ENCODE measurements around the gene SNX25.
A peak's percentile ranks its signal among the peaks of the same experiment; 100 is the strongest.
"Not testable (repeated sequence)": the region's sequence is repeated elsewhere in the genome, so short reads cannot be mapped to it uniquely, and the experiment has no call there.

Gene SNX25

DNA sequence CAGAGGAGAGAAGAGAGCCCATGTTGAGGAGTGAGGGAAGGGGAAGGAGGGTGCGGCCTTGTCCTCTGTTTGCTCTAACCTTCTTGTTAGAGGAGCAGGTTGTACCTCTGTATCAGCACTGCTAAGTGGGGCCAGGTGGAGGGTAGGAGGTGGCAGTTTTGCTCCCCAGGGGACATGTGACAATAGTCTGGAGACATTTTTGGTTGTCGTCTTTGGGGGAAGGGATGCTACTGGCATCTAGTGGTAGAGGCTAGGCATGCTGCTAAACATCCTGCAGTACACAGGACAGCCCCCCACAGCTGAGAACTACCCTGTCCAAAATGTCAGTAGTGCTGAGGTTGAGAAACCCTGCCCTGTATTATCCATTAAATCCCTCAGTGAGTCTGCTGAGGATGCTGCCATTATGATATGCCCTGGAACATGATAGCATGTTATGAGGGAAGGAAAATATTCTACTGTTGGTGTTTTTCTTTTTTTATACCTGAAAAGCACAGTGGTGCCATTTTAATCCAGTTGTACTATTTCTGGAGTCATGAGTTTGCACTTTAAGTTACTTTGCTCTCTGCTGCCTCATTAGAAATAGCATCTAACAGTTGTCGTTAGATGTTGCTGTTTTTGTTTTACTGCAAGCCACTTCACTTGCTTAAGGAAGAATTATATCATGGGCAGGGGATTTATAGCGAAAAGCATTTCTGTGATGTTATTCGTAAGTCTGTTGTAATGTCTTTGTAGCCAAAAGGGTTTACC is 95.7 kb downstream of the SNX25 start:
- no peak overlapping the region for H3K4me3 ChIP-seq (ENCODE audit: low read depth, low read length)

GRCh38 chr4:185305979-185306442 is 96.6 kb downstream of the SNX25 start:
- no peak overlapping the region for H3K4me3 ChIP-seq (ENCODE audit: low read depth, low read length)
- TF ChIP-seq CTCF (IDR thresholded peaks at IDR 0.05; ENCODE audit: borderline replicate concordance, insufficient read depth, low read depth, low read length): no peak

More for the DNA sequence above, 95.7 kb downstream of the SNX25 start:
- peak; percentile 79 for TF ChIP-seq CTCF (IDR thresholded peaks at IDR 0.05; ENCODE audit: borderline replicate concordance, insufficient read depth, low read depth, low read length)

- no peak overlapping the region for H3K4me3 ChIP-seq (ENCODE audit: low read depth, low read length)
- TF ChIP-seq CTCF (IDR thresholded peaks at IDR 0.05; ENCODE audit: borderline replicate concordance, insufficient read depth, low read depth, low read length): no peak
Measured at GRCh38 chr4:185307136-185307950, 97.9 kb downstream of the SNX25 start.

DNA sequence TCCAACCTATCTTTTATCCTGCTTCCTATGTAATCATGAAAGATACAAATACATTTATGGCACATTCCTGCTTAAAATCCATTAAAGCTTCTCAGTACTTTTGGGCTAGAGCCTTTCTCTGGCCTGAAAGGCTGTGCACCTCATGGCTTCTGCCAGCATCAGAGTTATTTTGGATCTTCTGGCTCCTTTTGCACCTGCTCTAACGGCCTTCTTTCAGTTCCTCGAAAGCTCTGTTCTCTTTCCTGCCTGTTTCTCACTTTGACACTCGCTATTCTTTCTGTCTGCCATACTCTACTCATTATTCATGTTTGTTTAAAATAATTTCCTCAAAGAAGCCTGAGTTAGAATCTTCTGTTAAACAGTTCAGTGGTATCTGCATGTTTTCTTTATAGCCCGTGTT is 100.4 kb downstream of the SNX25 start:
- no peak overlapping the region for H3K4me3 ChIP-seq (ENCODE audit: low read depth, low read length)
- no peak for TF ChIP-seq CTCF (IDR thresholded peaks at IDR 0.05; ENCODE audit: borderline replicate concordance, insufficient read depth, low read depth, low read length)

- H3K4me3 ChIP-seq (ENCODE audit: low read depth, low read length): no peak overlapping the region
Measured at GRCh38 chr4:185311113-185311888, 101.9 kb downstream of the SNX25 start.

GRCh38 chr4:185312699-185313098 is 103.3 kb downstream of the SNX25 start:
- H3K4me3 ChIP-seq (ENCODE audit: low read depth, low read length): no peak overlapping the region
- no peak for TF ChIP-seq CTCF (IDR thresholded peaks at IDR 0.05; ENCODE audit: borderline replicate concordance, insufficient read depth, low read depth, low read length)

More at GRCh38 chr4:185311113-185311888, 101.9 kb downstream of the SNX25 start:
- TF ChIP-seq CTCF (IDR thresholded peaks at IDR 0.05; ENCODE audit: borderline replicate concordance, insufficient read depth, low read depth, low read length): no peak

- not testable (repeated sequence) for H3K4me3 ChIP-seq (ENCODE audit: low read depth, low read length)
Measured at GRCh38 chr4:185317462-185317861, 108.1 kb downstream of the SNX25 start.
